ENCODE results near the gene ELFN2.
A peak's percentile ranks its signal among the peaks of the same experiment; 100 is the strongest.

- TF ChIP-seq CTCF (IDR thresholded peaks at IDR 0.05) (peak; percentile 43 to 65 (median 52)), POLR2A (IDR thresholded peaks at IDR 0.05) (no peak)
Observed at GRCh38 chr22:37472418-37473006, 45.2 kb upstream of the ELFN2 start.

Data from right lobe of liver (tissue), 4 donors.